Vagina (tissue), 2 donors: Measurements from ENCODE around the gene KRTAP10-7.

ENCODE experiments used
- CTCF ChIP-seq, 3 experiments: fragments of 450-650 bp in 2 of 3; fragments of 200-600 bp in 1 of 3; sonication (generic) in 1 of 3; IDR thresholded peaks; one replicate each; pipeline ENCODE4 v1.5.1; 2017 to 2019; ENCODE audit warnings: antibody characterized with exemption in 3 of 3, mild to moderate bottlenecking in 2 of 3, moderate library complexity in 2 of 3
- POLR2A ChIP-seq, 2 donors: fragments of 450-650 bp; IDR thresholded peaks; one replicate each; pipeline ENCODE4 v1.6.1; 2017; ENCODE audit warnings: antibody characterized with exemption in 2 of 2, mild to moderate bottlenecking in 2 of 2, moderate library complexity in 2 of 2
- POLR2AphosphoS5 ChIP-seq, 2 donors: sonication (generic); formaldehyde crosslinking; IDR thresholded peaks; one replicate each; pipeline ENCODE4 v1.9.0; 2017; ENCODE audit warnings: antibody characterized with exemption in 2 of 2, mild to moderate bottlenecking in 2 of 2, low read depth in 1 of 2; ENCODE audit not compliant: insufficient read depth in 1 of 2

- TF ChIP-seq CTCF (IDR thresholded peaks at IDR 0.05), result no peak
- no peak for TF ChIP-seq POLR2AphosphoS5 (IDR thresholded peaks at IDR 0.05; ENCODE audit: insufficient read depth in 1 of 2, low read depth in 1 of 2)
- TF ChIP-seq POLR2A (IDR thresholded peaks at IDR 0.05), result no peak
Observed at GRCh38 chr21:44550807-44551206, 49.6 kb upstream of the KRTAP10-7 start.
